GM21786 (cell line): Measurements from ENCODE around the gene SLC26A2.
A peak's percentile ranks its signal among the peaks of the same experiment; 100 is the strongest.

ENCODE experiments used
- ATAC-seq: cut with Tn5 transposase; IDR thresholded peaks from one replicate; pipeline ENCODE4 v1.9.1; 2021; ENCODE audit not compliant: unreplicated experiment

The SLC26A2 gene

GRCh38 chr5:149960272-149961185, at the start of gene SLC26A2:
SLC26A2 (plus strand) TSS chr5:149960758; CDS start chr5:149977653, 16,895 bp downstream.
- peak; percentile 98 for ATAC-seq

- ATAC-seq: no peak
Measured at GRCh38 chr5:149911031-149911430, 49.5 kb upstream of the SLC26A2 start.

- ATAC-seq: no peak
Measured at GRCh38 chr5:149912226-149912871, 48.2 kb upstream of the SLC26A2 start.

GRCh38 chr5:149913436-149914419, 46.8 kb upstream of the SLC26A2 start:
- no peak for ATAC-seq

- ATAC-seq: no peak
Measured at GRCh38 chr5:149915392-149916260, 44.9 kb upstream of the SLC26A2 start.

- ATAC-seq: no peak
Measured at GRCh38 chr5:149916334-149917072, 44.1 kb upstream of the SLC26A2 start.

- no peak for ATAC-seq
Measured at GRCh38 chr5:149917073-149917676, 43.4 kb upstream of the SLC26A2 start.

GRCh38 chr5:149921597-149921996, 39.0 kb upstream of the SLC26A2 start:
- ATAC-seq: no peak

- no peak for ATAC-seq
Measured at GRCh38 chr5:149922950-149923349, 37.6 kb upstream of the SLC26A2 start.

- no peak for ATAC-seq
Measured at GRCh38 chr5:149924486-149924885, 36.1 kb upstream of the SLC26A2 start.

- no peak for ATAC-seq
Measured at GRCh38 chr5:149930043-149930748, 30.4 kb upstream of the SLC26A2 start.

- no peak for ATAC-seq
Measured at GRCh38 chr5:149930749-149931574, 29.6 kb upstream of the SLC26A2 start.

- ATAC-seq: no peak
Measured at GRCh38 chr5:149931992-149932436, 28.5 kb upstream of the SLC26A2 start.

- no peak for ATAC-seq
Measured at GRCh38 chr5:149932445-149933350, 27.9 kb upstream of the SLC26A2 start.

GRCh38 chr5:149935431-149935901, 25.1 kb upstream of the SLC26A2 start:
- ATAC-seq: no peak

- ATAC-seq: no peak
Measured at GRCh38 chr5:149936044-149936699, 24.4 kb upstream of the SLC26A2 start.
